B cell (primary cell): Measurements from ENCODE around the gene CHD5. TPM values are rescaled to one million over a fixed set of nuclear protein-coding genes. Genes with fewer than 3 reads are reported as not detected.

Source experiments
- ATAC-seq: fragments of 200-7000 bp; cut with Tn5 transposase; one replicate; pipeline ENCODE4 v1.10.0; 2021; ENCODE audit warnings: low read depth, mild to moderate bottlenecking, moderate number of reproducible peaks, moderate library complexity
- CTCF ChIA-PET: fragments of 350-600 bp; sonication (Branson Sonifier 250); formaldehyde crosslinking; loops from one replicate; lab custom pipeline; 2021; ENCODE audit warnings: antibody characterized with exemption, inconsistent platforms; lab: Charles Lee
- POLR2A ChIA-PET: fragments of 350-600 bp; sonication (Branson Sonifier 250); formaldehyde crosslinking; loops from one replicate; lab custom pipeline; 2021; ENCODE audit warnings: antibody characterized with exemption; lab: Charles Lee
- DNase-seq: peaks from one replicate; pipeline ENCODE4 v3.0.0; 2013
- H2AFZ ChIP-seq: 2 replicates; pipeline ENCODE4 v1.6.1; 2012; ENCODE audit warnings: mild to moderate bottlenecking, low read depth, low read length; ENCODE audit not compliant: insufficient read depth, poor library complexity, severe bottlenecking
- H3K27ac ChIP-seq, 2 donors: 1 replicate in 1 of 2; 2 replicates in 1 of 2; pipeline ENCODE4 v1.5.1; 2012 to 2013; ENCODE audit warnings: low read length in 2 of 2, mild to moderate bottlenecking in 2 of 2, moderate library complexity in 1 of 2
- H3K27me3 ChIP-seq, 4 experiments: fragments of 200-600 bp in 1 of 4; sonication (generic) in 1 of 4; replicated peaks in 1 of 4; 1 replicate in 2 of 4; 2 replicates in 2 of 4; pipeline versions ENCODE4 v1.6.1 to v1.7.0; 2013 to 2016; ENCODE audit warnings: low read length in 3 of 4, mild to moderate bottlenecking in 2 of 4, mixed read lengths in 1 of 4, moderate library complexity in 1 of 4; ENCODE audit not compliant: insufficient read depth in 4 of 4, control insufficient read depth in 3 of 4; ENCODE audit errors: control extremely low read depth in 1 of 4
- H3K36me3 ChIP-seq, 2 experiments: replicated peaks in 1 of 2; 1 replicate in 1 of 2; 2 replicates in 1 of 2; pipeline versions ENCODE4 v1.6.1 to v1.7.1; 2013; ENCODE audit warnings: low read length in 1 of 2; ENCODE audit not compliant: insufficient read depth in 2 of 2, control insufficient read depth in 1 of 2; ENCODE audit errors: control extremely low read depth in 1 of 2, extremely low read depth in 1 of 2
- H3K4me1 ChIP-seq, 2 donors: fragments of 200-600 bp in 1 of 2; sonication (generic) in 1 of 2; 1 replicate in 1 of 2; 2 replicates in 1 of 2; pipeline versions ENCODE4 v1.5.1 to v1.6.1; 2013 to 2017; ENCODE audit warnings: low read length in 2 of 2; ENCODE audit not compliant: control insufficient read depth in 2 of 2, insufficient read depth in 2 of 2
- H3K4me2 ChIP-seq: replicated peaks from 2 replicates; pipeline ENCODE3; 2012; ENCODE audit warnings: mild to moderate bottlenecking, low read depth, low read length; ENCODE audit not compliant: poor library complexity, severe bottlenecking
- H3K4me3 ChIP-seq, 5 experiments: fragments of 200-600 bp in 1 of 5; sonication (generic) in 1 of 5; 1 replicate in 3 of 5; 2 replicates in 2 of 5; pipeline versions ENCODE4 v1.5.1 to v1.7.0; 2011 to 2016; ENCODE audit warnings: low read length in 4 of 5, mild to moderate bottlenecking in 4 of 5, low read depth in 2 of 5, control low read depth in 1 of 5, moderate library complexity in 1 of 5; ENCODE audit not compliant: insufficient read depth in 1 of 5; ENCODE audit errors: control extremely low read depth in 1 of 5, extremely low read depth in 1 of 5
- H3K79me2 ChIP-seq: fragments of 200-600 bp; sonication (generic); one replicate; pipeline ENCODE4 v1.6.0; 2016; ENCODE audit warnings: low read length; ENCODE audit not compliant: control insufficient read depth, insufficient read depth
- H3K9ac ChIP-seq: fragments of 200-600 bp; sonication (generic); 2 replicates; pipeline ENCODE4 v1.6.1; 2017; ENCODE audit warnings: mild to moderate bottlenecking, low read length, moderate library complexity
- H3K9me3 ChIP-seq, 3 donors: one replicate each; pipeline versions ENCODE4 v1.6.1 to v1.7.1; 2013; ENCODE audit warnings: low read length in 2 of 3; ENCODE audit not compliant: control insufficient read depth in 2 of 3, insufficient read depth in 1 of 3; ENCODE audit errors: control extremely low read depth in 1 of 3
- H4K20me1 ChIP-seq: 2 replicates; pipeline ENCODE4 v1.6.0; 2012; ENCODE audit warnings: mild to moderate bottlenecking, low read length; ENCODE audit not compliant: insufficient read depth, control insufficient read depth, poor library complexity, severe bottlenecking
- H3K27ac Mint-ChIP-seq: one replicate; pipeline ENCODE4 v1.8.0; 2021; ENCODE audit warnings: mixed read lengths
- H3K27me3 Mint-ChIP-seq: one replicate; pipeline ENCODE4 v1.8.0; 2021; ENCODE audit warnings: mixed read lengths
- H3K4me1 Mint-ChIP-seq: one replicate; pipeline ENCODE4 v1.8.0; 2021; ENCODE audit warnings: mixed read lengths
- H3K4me3 Mint-ChIP-seq: one replicate; pipeline ENCODE4 v1.8.0; 2021; ENCODE audit warnings: mixed read lengths
- H3K9me3 Mint-ChIP-seq: one replicate; pipeline ENCODE4 v1.8.0; 2022; ENCODE audit warnings: mixed read lengths; ENCODE audit not compliant: insufficient read depth
- CTCF ChIP-seq: fragments of 200-600 bp; IDR thresholded peaks from one replicate; pipeline ENCODE4 v1.8.0; 2022; ENCODE audit warnings: antibody characterized with exemption, mild to moderate bottlenecking
- EZH2 ChIP-seq: IDR thresholded peaks from 2 replicates; pipeline ENCODE4 v1.6.1; 2012; ENCODE audit warnings: borderline replicate concordance, low read depth, mild to moderate bottlenecking, moderate library complexity, low read length; ENCODE audit not compliant: insufficient read depth, poor library complexity, severe bottlenecking
- WGBS: methylation state at CpG from one replicate; pipeline ENCODE4 v1.1.5; 2013; ENCODE audit warnings: missing lambda C conversion rate; ENCODE audit not compliant: insufficient coverage; 5-methylcytosine and 5-hydroxymethylcytosine counted together
- intact Hi-C: fragments of 100-400 bp; cut with micrococcal nuclease; formaldehyde crosslinking; loops from one replicate; pipeline ENCODE4 v1.10.0; 2022
- polyA plus RNA-seq: library from polyadenylated mRNA; depleted of rRNA; stranded (reverse); fragments of >200 nt; gene quantifications from 2 replicates; pipeline ENCODE4 v1.2.3, GENCODE V29; 2012
- total RNA-seq, 2 donors: library from RNA; stranded (reverse); fragments of 120-200 nt in 1 of 2; gene quantifications; 1 replicate in 1 of 2; 2 replicates in 1 of 2; pipeline versions ENCODE4 v1.2.3 to v1.2.4, GENCODE V29; 2013 to 2022

The CHD5 gene
- total and polyA plus RNA-seq, 2 donors (not counting 1 experiment from before 2014, with no cell fraction given), result 0.18 to 0.20 TPM

GRCh38 chr1:6083385-6083784 is 96.7 kb downstream of the CHD5 start:
- H3K4me1 Mint-ChIP-seq, result no peaks in the 10 kb centered on the region
- no peak overlapping the region for H2AFZ ChIP-seq
- no peaks in the 10 kb centered on the region for H3K27me3 Mint-ChIP-seq
- H3K4me2 ChIP-seq, result no peak overlapping the region
- DNase-seq (no peak), ATAC-seq (no peak)
- no peak overlapping the region for H3K27ac Mint-ChIP-seq
- no peak overlapping the region for H3K9ac ChIP-seq
- peaks cover 0 to 31% of the 10 kb centered on the region in 2 experiments for H3K36me3 ChIP-seq
- intact Hi-C loops, result no loop called here
- H3K4me1 ChIP-seq, result no peaks in the 10 kb centered on the region
- no peak overlapping the region for H3K4me3 Mint-ChIP-seq
- no peaks in the 10 kb centered on the region for H3K27me3 ChIP-seq
- H4K20me1 ChIP-seq, result peaks cover 13% of the 10 kb centered on the region
- no peaks in the 10 kb centered on the region for H3K9me3 ChIP-seq
- 95% methylated on average over 18 of the region's 18 CpGs for WGBS
- H3K79me2 ChIP-seq, result no peaks in the 10 kb centered on the region
- no peaks in the 10 kb centered on the region for H3K9me3 Mint-ChIP-seq
- POLR2A ChIA-PET, result no interaction called here
- no peak for TF ChIP-seq CTCF
- TF ChIP-seq EZH2, result no peak
- H3K4me3 ChIP-seq, result no peak overlapping the region
- no peak overlapping the region for H3K27ac ChIP-seq
- CTCF ChIA-PET, result no interaction called here

GRCh38 chr1:6082430-6082971 is 97.6 kb downstream of the CHD5 start:
- Mint-ChIP-seq H3K4me1 (no peaks in the 10 kb centered on the region), H3K4me3 (no peak overlapping the region), H3K9me3 (no peaks in the 10 kb centered on the region), H3K27ac (no peak overlapping the region), H3K27me3 (no peaks in the 10 kb centered on the region)
- TF ChIP-seq CTCF, result no peak
- ATAC-seq (no peak), DNase-seq (no peak)
- H3K9ac ChIP-seq, result no peak overlapping the region
- POLR2A ChIA-PET, result no interaction called here
- CTCF ChIA-PET, result interaction anchor here (0.8 kb wide), 1 partner anchor 34 kb away, joined by 3 read pairs; no protein-coding TSS in a partner anchor
- no peaks in the 10 kb centered on the region for H3K79me2 ChIP-seq
- no peak overlapping the region for H3K27ac ChIP-seq
- no peak overlapping the region for H2AFZ ChIP-seq
- H3K4me2 ChIP-seq, result no peak overlapping the region
- intact Hi-C loops, result no loop called here
- no peaks in the 10 kb centered on the region for H3K4me1 ChIP-seq
- H3K4me3 ChIP-seq, result no peak overlapping the region
- 97% methylated on average over 10 of the region's 10 CpGs for whole genome bisulfite sequencing
- H3K27me3 ChIP-seq, result no peaks in the 10 kb centered on the region
- H3K36me3 ChIP-seq, result peaks cover 0 to 40% of the 10 kb centered on the region in 2 experiments
- peaks cover 20% of the 10 kb centered on the region for H4K20me1 ChIP-seq
- no peaks in the 10 kb centered on the region for H3K9me3 ChIP-seq
